Cerebellar nuclear complex (tissue), 1 donor: Measurements from ENCODE around the gene SYT2.
"Not testable (repeated sequence)": the region's sequence is repeated elsewhere in the genome, so short reads cannot be mapped to it uniquely, and the experiment has no call there.

Experiments
- DNase-seq, 2 experiments: peaks; one replicate each; lab custom pipeline; 2025; lab: John Stamatoyannopoulos, UW

Gene SYT2

DNA sequence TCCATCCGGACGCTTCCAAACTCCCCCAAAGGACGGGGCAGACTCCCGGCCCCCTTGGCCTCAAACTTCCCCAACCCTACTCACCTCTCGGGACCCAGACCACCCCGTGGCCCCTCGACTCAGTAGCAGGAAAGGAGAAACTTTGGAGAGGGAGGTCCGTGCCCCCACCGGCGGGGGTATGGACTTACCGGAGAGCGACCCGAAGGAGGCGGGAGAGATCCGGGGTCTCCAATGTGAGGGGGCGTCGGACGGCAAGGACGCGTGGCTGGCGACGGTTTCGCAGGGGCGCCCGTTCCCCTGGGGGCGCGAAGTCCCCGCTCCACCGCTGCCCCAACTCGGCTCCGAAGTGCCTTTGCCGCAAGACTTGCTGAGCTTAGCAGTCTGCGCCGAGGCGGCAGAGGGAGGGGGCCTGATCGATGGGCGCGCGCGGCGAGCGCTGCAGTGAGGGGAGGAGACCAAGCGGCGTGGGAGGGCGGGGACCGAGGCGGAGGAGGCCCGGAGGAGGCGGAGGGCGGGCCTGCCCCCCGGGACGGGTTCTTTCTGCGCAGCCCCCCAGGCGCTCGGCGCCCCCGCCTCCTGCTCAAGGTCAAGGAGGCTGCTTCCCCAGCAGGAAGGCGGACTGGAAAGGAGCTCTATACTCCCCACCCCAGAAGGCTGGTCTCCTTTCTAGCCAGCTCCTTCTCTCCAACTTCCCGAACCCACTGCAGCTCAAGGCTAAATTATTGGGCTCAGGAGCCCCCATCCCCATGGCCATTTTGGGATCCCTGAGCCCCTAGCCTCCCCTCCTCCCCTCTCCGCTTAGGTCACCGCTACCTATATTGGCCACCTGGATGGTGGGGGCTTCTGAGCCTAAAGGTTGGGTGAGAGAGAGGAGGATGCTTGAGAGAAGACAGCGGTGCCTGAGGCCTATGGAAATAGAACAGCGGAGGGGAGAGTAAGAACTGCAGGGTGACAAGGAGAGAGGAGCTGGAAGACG is at the start of gene SYT2:
Gene SYT2, minus strand, starts transcription at position 385 of the 976 bp plus-strand sequence. CDS start 104,682 bp downstream, outside the sequence.
- peak in 1 of 2 experiments; percentile 15 for DNase-seq

- no peak for DNase-seq
Observed at GRCh38 chr1:202756391-202756790, 46.1 kb upstream of the SYT2 start.

DNA sequence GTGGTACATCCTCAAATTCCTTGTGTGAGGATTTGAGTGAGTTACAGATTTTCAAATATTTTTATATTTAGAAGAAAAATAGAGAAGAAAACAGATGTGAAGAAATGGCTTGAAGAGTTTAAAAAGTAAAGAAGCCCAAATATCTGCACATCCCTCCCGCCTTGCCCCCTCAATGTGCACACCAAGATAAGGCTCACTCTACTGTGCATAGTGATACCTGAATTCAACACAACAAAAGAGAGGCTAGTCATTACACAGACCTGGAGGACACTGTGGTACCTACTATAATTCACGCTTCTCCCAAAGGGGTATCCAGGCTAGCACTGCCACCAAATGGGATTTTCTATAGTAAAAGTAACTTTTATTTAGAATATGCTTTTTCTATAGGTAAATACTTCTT is 44.0 kb upstream of the SYT2 start:
- no peak for DNase-seq

- no peak for DNase-seq
Observed at GRCh38 chr1:202752774-202753173, 42.5 kb upstream of the SYT2 start.

DNA sequence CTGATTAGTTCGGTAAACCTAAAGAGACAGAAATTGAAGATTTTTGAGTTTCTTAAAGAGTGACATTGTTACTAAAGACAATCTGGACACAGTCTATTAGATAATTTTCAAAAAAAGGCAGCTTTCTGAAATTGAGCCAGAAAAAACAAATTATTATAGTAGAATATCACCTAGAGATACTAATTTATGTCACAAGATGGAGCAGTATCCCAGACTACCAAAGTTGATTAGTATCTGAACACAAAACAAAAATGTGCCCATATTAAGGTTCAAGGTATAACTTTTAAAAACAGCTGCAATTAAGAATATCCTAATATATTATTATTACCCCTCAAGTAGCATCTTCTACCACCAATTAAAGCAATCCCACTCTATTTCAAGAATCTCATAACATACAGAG is 40.5 kb upstream of the SYT2 start:
- DNase-seq: no peak

- DNase-seq: no peak
Observed at GRCh38 chr1:202750024-202750423, 39.8 kb upstream of the SYT2 start.

- DNase-seq: no peak
Observed at GRCh38 chr1:202745323-202745888, 35.2 kb upstream of the SYT2 start.

DNA sequence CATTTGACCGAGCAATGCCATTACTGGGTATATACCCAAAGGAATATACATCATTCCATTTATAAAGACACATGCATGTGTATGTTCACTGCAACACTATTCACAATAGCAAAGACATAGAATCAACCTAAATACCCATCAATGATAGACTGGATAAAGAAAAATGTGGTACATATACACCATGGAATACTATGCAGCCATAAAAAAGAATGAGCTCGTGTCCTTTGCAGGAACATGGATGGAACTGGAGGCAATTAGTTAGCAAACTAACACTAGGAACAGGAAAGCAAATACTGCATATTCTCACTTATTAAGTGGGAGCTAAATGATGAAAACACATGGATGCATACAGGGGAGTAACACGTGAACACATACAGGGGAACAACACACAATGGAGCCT is 34.5 kb upstream of the SYT2 start:
- DNase-seq: not testable (repeated sequence)

GRCh38 chr1:202742496-202742895 is 32.2 kb upstream of the SYT2 start:
- DNase-seq: no peak

DNA sequence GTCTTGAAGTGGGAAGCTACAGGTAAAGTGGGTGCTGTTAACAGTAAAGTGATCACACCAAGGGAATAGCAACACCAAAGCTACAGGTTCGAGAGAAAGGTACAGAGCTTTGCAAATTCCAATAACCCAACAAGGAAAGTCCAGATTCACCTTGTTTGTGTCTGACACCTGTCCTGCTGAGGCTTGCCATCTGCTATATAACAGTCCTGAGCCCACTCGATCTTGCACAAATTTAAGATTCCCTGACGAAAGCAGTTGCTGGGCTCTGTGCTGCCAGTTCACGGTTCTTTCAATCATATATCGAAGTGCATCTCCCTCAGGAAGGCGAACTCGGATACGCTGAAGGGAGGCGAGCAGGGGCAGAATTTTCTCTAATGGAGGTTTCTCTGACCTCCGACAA is 23.0 kb upstream of the SYT2 start:
- DNase-seq: no peak

GRCh38 chr1:202728951-202729350 is 18.7 kb upstream of the SYT2 start:
- DNase-seq: no peak

- no peak for DNase-seq
Observed at GRCh38 chr1:202725526-202725925, 15.3 kb upstream of the SYT2 start.

DNA sequence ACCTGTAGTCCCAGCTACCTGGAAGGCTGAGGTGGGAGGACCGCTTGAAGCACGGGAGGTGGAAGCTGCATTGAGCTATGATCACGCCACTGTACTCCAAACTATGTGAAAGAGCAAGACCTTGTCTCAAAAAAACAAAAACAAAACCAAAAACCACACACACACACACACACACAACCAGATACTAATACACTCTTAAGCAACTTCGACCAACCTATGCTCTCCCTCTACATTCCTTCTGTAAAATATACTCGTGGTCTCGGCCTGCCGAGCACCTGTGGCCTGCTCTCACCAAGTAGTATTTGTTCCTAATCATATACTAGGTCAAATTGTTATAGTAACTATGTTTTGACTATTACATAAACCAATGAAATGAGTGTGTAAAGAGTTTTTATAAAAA is 13.5 kb upstream of the SYT2 start:
- no peak for DNase-seq

DNA sequence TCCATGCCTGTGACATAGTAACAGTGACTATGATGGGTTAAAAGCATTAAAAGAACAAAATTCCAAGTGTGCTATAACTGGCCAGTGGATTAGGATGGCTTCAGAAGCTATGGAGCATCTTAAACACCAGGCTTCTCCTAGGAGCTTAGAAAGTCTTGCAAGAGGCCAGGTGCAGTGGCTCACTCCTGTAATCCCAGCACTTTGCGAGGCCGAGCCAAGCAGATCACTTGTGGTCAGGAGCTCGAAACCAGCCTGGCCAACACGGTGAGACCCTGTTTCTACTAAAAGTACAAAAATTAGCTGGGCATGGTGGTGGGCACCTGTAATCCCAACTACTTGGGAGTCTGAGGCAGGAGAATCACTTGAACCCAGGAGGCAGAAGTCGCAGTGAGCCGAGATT is 12.8 kb upstream of the SYT2 start:
- not testable (repeated sequence) for DNase-seq

DNA sequence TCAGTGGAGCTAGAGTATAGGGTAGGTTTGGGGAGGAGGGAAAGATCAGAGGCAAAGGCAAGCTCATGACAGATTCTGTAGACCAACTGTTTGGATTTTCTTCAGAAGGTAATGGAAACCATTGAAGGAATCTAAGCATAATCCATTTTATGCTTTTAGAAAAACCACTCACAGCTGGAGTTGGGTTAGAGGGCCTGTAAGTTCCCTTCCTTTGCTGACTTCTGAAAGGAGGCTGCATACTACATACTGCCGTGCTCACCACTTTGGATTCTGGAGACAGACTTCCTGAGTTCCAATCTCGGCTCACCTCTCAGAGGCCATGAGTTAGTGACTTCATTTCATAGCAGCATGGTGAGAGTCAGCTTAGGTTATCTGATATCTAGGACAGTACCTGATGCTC is 6.4 kb upstream of the SYT2 start:
- DNase-seq: no peak

DNA sequence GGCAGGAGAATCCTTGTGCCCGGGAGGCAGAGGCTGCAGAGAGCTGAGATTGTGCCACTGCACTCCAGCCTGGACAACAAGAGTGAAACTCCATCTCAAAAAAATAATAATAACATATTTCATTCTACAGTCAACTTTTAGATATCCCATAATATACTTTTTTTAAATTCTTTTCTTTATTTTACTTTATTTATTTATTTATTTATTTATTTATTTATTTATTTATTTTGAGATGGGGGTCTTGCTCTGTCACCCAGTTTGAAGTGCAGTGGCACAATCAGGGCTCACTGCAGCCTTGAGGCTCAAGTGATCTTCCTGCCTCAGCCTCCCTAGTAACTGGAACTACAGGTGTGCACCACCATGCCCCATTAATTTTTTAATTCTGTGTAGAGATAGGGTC is 3.9 kb upstream of the SYT2 start:
- DNase-seq: not testable (repeated sequence)

DNA sequence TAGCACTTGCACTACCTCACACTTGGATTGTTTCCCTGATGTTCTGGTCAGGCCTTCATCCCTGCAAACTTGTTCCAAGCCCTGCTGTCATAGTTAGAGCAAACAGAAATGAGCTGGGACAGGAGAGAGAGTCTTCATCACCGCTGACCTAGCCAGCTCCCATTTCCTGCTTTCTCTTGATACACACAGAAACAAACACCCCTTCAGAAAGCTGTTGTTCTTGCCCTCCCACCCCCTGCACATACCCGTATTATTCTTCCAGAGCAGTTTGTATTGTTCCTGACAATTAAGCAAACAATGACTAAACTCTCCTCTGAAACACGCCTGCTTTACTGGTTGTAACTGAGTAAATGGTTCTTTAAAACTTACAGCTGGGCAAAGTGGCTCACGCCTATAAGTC is 2.9 kb upstream of the SYT2 start:
- DNase-seq: no peak

DNA sequence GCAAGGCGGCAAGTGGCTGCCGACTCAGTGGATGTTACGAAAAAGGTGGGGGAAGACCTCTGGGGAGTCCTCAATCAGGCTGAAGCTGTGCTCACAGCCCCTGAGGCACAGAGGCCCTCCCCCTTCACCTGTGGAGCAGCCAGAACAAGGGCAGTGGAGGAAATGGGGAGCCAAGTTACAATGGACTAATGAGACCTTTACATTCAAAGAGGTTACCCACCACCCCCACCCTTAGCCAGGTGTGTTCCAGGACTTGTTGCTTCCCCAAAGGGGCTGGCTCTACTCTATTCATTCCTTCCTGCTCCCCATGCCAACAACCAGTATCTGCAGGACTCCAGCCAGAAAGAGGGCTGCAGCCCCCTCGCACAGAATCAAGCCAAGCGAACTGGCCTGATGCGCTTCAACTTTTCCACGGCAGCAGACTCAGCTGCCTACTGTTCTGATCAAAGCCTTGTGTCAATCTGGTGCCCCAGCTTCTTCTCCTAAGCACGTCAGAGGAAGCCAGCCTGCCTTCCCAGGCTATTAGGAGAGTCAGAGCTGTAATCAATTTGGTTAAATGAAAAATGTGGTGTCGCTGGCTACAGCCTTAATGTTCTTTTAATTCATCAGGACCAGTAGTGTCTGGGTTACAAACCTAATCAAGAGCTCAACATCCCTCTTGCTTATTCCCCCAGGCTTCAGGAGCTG is 1.8 kb upstream of the SYT2 start:
- DNase-seq: no peak

DNA sequence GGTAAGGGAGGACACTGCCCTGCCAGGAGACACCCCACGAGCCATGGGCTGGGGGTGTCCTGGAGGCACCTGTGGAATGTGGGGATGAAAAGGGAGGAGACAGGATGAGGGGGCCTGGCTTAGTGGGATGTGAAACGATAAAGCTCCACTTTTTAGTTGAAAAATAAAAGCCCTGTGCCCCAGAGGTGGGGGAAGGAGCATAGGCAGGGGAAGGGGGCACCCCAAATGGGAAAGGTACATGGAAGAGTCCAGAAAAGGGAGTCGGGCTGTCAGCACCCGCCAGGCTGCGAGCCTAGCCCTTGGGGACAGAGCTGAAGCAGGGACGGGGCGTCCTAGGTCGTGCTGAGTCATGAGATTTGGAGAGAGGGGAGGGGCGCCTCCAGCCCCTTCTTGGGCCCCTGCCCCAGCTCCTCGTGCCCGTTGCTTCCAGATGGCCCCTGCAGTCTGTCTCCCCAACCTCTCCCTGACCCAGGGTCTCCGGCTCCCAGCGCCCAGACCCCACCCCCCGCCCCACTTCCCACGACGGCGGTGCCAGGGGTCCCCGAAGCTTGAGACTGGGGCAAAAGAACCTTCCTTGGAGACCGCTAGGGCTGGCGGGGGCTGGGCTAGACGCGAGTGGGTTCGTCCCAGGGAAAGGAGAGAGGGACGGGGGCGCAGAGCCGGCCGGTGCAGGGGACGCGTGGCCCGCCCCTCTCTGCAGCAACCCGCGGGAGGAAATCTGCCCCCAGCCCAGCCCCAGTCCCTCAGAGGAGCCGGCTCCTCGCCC is 795 bp downstream of the SYT2 start:
- DNase-seq: no peak

GRCh38 chr1:202708456-202709275 is 1.6 kb downstream of the SYT2 start:
- DNase-seq: no peak

DNA sequence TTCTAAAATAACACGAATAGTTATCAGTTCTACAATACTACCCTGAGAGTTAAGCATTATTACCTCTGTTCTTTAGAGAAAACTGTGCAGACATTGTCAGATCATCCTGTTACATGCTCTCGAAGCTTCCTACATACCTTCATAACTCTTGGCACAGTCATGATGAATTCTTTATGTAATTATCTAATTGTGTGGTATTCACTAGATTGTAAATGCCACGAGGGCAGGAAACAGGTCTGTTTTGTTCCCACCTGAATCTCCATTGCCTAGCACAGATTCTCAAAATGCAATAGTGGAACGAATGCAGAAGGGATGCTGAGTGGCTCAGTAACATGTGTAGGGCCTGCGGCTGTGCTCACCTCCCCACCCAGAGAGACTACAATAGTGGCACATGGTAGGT is 3.4 kb downstream of the SYT2 start:
- DNase-seq: no peak
